ENCODE results near the gene PRKCB.

GRCh38 chr16:24135624-24136565 lies 300.1 kb downstream of the PRKCB start:
- TF ChIP-seq CTCF (conservative IDR thresholded peaks at IDR 0.05; ENCODE audit: low read length) (no peak), EZH2phosphoT487 (IDR thresholded peaks at IDR 0.05; ENCODE audit: borderline replicate concordance) (no peak)
